Measurements from ENCODE around the gene BBS9.

Gene BBS9

DNA sequence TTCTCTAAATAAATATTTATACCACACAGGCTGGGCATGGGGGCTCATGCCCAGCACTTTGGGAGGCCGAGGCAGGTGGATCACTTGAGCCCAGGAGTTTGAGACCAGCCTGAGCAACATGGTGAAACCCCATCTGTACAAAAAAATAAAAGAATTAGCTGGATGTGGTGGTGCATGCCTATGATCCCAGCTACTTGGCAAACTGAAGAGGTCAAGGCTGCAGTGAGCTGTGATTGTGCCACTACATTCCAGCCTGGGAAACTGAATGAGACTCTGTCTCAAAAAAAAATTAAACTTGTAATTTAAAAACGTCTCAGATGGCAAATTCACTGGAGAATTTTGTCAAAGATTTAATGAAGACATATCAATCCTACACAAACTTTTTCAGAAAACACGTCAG, 498.4 kb downstream of the BBS9 start:
- DNase-seq, result no peak

DNA sequence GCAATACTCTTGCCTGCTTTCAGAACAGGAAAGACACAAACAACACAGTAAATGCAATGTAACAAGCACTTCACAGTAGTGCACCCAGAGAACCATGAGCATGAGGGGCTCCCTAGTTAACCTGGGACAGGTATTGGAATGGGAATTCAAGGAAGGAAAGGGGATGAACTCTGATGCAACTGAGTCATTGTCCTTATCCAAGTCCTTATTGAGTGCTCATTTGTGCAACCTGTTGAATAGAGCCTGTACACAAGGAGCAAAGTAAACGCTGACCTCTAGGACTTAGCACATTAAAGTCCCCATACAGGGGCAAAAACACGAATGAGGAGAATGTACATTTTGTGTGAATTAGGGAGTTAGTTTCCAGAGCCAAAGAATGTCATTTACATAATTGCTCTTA, 499.5 kb downstream of the BBS9 start:
- no peak for DNase-seq

- DNase-seq, result no peak
Measured at GRCh38 chr7:33630359-33630758, 501.0 kb downstream of the BBS9 start.

- DNase-seq, result no peak
Measured at GRCh38 chr7:33632322-33632721, 503.0 kb downstream of the BBS9 start.

DNA sequence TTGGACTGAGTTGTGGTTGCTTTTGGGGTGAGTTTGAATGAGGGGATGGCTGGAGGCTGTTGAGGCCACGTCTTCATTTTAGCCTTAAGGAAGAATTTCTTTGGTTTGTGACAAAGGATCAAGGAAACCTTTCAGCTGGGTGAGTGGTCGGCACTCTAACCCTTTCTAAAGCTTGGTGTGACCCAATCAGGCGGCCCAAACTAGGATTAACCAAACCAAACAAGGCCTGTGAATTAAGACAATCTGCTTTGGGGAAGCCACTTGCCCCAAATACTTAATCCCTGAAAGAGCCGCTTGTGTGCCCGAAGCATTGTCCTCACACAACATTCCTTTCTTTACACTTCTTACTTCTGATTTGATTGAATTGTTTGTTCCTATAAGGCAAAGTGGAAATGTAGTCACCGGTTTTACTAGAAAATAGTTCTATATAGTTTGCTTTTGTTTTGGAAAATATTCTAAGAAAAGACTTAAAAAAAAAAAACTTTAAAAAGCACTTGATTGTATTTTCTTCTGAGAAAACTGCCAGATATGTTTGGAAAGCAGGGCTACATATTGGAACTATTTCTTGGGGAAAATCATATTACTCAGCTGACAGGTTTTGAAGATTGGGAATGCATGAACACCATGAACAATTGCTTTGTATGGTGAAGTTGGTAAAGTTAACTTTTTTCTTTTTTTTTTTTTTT, 503.6 kb downstream of the BBS9 start:
- no peak for DNase-seq

GRCh38 chr7:33634606-33635005, 505.2 kb downstream of the BBS9 start:
- no peak for DNase-seq

DNA sequence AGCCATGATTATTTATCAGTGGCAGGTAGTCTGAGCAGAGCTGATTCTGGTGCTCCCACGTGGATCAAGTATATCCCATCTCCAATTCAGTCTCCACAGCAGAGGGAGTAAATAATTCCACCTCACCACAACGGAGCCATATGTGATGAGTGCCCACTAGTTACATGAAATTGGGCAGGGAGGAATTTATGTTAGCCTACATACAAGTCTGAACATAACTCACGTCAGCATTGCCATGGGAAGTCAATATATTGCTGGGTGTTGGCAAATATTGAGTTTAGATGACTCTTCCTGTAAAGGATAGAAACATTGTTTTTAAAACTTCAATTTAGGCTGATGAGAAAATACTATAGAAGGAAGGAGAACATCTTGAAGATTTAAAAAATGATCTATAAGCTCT, 507.0 kb downstream of the BBS9 start:
- no peak for DNase-seq

DNA sequence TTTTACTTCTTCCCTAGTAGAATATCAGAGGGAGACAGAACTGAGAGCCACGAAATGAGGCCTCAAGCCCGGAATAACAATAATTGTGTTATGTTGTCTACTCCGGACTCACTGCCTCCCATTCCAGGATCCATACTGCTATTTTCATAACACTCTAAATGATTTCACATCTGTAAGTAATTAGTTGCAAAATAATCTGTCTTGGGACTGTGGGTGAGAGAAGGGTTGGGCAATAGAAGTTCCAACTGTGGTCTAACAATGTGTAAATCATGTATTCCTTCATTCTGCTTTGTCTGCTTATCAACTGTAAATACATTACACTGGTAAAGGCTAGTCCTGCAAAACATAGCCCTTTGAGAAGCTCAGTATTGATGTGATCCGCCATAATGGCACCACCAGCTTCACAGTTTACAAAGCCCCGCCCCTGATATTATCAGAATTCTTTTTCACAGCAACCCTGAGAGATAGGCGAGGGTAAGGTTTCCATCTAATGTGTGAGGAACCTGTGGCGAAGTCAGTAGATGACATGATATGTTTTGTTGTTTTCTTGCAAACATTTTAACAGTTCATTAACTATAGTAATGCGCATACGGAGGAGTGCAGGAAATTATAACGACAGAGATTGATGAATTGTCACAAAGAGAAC, 510.3 kb downstream of the BBS9 start:
- DNase-seq, result no peak

GRCh38 chr7:33640741-33641140, 511.4 kb downstream of the BBS9 start:
- DNase-seq, result no peak

GRCh38 chr7:33642312-33642711, 512.9 kb downstream of the BBS9 start:
- no peak for DNase-seq

DNA sequence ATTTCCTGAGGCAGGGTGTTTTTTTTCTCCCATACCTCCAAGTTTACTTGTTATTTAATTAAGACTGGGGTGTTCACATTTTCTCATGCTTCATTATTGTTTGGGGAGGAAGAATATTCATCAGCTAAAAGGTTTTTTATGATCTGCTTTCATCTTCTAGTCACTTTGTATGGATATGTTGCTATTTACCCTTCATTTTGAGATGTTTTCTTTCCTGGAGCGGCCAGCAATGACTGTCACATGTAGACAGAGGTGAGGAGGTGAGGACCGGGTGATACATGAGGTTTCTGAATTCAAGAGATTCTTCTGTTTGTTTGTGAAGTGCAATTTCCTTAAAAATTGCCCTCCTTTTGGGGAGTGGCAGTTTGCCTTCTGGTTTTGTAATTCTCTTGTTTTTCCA, 514.2 kb downstream of the BBS9 start:
- DNase-seq, result no peak

- DNase-seq, result no peak
Measured at GRCh38 chr7:33644489-33644888, 515.1 kb downstream of the BBS9 start.

GRCh38 chr7:33645104-33645503, 515.7 kb downstream of the BBS9 start:
- no peak for DNase-seq

GRCh38 chr7:33646166-33646565, 516.8 kb downstream of the BBS9 start:
- no peak for DNase-seq

GRCh38 chr7:33646891-33647391, 517.6 kb downstream of the BBS9 start:
- DNase-seq, result no peak

DNA sequence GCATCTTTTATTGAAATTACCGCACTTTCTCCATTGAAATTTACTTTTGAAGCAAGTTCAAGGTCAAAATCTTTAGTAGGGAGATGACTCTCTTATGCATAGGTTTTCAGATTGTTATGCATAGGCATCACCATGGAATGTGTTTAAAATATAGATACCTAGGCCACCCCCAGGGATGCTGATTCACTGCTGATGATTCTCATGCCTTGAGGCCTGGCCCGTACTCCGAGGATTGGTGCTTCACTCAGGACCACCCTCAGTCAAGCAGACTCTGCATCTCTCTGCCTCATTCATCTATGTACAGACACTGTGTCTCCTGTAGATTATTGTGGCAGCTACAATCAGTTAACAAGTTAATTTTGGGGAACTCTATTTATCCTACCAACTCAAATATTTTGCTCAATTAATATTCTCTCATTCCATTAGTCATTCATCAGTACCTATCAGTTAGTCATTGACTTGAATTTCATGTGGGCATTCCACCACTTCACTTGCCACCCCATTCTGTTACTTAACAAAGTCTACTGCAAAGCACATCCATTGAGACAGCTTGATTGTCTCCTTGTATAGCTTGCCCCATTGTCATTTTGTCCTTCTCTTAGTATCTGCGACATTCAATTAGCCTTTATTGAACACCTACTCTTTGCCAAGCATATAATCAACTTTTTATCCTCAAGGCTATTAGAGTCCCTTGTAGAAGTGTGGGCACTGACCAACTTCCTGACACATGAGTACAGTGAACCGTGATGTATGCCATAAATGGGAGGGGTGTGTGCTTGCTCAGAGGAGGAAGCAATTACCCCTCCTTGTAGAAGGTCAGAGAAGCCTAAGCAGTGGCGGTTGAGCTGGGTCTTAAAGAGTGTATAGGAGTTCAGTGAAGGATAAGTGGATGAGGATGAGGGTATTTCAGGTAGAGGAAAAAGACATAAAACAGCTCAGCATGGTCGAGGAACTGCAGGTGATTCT, 520.4 kb downstream of the BBS9 start:
- no peak for DNase-seq

- no peak for DNase-seq
Measured at GRCh38 chr7:33650828-33651227, 521.5 kb downstream of the BBS9 start.

DNA sequence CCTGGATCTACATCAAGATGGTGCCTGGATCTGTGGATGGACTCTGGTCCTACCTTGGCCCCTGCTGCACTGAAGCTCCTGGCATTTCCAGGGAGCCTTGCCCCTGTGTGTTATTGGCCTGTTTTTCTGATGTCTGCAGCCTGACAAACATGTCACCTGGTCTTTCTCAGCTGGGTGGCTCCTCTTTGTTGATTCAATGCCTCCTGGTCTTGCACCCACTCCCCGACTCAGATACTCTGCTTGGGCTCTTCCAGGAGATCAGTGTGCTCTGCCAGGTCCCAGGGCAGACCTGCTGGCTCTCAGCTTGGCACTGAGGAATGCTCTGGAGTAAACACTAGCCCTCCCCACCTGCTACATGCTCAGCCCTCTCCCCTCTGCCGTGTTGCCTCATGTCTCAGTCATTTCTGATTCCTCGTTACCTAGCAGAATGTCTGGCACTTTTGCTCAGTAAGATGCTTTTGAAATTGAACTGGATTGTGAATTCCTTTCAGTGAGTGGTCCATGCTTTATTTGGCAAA, 522.7 kb downstream of the BBS9 start:
- DNase-seq, result no peak

- no peak for DNase-seq
Measured at GRCh38 chr7:33654676-33655075, 525.3 kb downstream of the BBS9 start.
